ENCODE measurements around the gene KCNMA1. TPM values are rescaled to one million over a fixed set of nuclear protein-coding genes. Genes with fewer than 3 reads are reported as not detected.

The KCNMA1 gene
- polyA plus RNA-seq, 1 donor from 2014 or later, result 60.8 TPM

DNA sequence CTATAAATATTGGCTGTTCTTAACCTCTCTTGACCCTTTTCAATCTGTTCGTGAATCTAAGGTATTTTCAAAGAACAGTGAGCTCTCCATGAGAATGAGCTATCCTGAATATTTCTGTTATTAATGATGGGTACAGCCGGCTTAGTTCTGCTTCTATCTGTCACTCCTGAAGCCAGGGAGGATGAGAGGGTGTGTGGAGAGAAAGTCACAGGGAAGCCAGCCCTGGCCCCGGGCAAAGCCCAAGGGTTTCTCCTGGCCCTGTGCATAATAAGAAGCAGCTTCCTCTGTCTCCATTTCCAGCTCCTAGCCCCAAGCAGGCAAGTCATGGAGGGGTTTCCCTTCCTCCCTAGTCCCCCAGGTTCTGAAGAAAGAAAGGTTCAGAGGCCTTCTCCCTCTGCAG lies 151.1 kb downstream of the KCNMA1 start:
- no peak overlapping the region for H2AFZ ChIP-seq (ENCODE audit: low read depth, low read length)
- no peaks in the 10 kb centered on the region for H3F3A ChIP-seq (ENCODE audit: insufficient read depth, low read length, poor library complexity, severe bottlenecking)
- no peak overlapping the region for H3K4me3 ChIP-seq (ENCODE audit: low read length)
- no peaks in the 10 kb centered on the region for H3K9me3 ChIP-seq (ENCODE audit: low read length)
- TF ChIP-seq EZH2 (IDR thresholded peaks at IDR 0.05; ENCODE audit: borderline replicate concordance, insufficient read depth, low read length, poor library complexity, severe bottlenecking) (no peak), RAD21 (conservative IDR thresholded peaks at IDR 0.05) (no peak), SMC3 (conservative IDR thresholded peaks at IDR 0.05; ENCODE audit: poor library complexity) (no peak), EP300 (conservative IDR thresholded peaks at IDR 0.05; ENCODE audit: poor library complexity, severe bottlenecking) (no peak), MXI1 (conservative IDR thresholded peaks at IDR 0.05; ENCODE audit: poor library complexity, severe bottlenecking) (no peak), POLR2AphosphoS5 (IDR thresholded peaks at IDR 0.05) (no peak), TAF1 (IDR thresholded peaks at IDR 0.05; ENCODE audit: low read depth) (no peak)
- TF ChIP-seq, protein P1, sequence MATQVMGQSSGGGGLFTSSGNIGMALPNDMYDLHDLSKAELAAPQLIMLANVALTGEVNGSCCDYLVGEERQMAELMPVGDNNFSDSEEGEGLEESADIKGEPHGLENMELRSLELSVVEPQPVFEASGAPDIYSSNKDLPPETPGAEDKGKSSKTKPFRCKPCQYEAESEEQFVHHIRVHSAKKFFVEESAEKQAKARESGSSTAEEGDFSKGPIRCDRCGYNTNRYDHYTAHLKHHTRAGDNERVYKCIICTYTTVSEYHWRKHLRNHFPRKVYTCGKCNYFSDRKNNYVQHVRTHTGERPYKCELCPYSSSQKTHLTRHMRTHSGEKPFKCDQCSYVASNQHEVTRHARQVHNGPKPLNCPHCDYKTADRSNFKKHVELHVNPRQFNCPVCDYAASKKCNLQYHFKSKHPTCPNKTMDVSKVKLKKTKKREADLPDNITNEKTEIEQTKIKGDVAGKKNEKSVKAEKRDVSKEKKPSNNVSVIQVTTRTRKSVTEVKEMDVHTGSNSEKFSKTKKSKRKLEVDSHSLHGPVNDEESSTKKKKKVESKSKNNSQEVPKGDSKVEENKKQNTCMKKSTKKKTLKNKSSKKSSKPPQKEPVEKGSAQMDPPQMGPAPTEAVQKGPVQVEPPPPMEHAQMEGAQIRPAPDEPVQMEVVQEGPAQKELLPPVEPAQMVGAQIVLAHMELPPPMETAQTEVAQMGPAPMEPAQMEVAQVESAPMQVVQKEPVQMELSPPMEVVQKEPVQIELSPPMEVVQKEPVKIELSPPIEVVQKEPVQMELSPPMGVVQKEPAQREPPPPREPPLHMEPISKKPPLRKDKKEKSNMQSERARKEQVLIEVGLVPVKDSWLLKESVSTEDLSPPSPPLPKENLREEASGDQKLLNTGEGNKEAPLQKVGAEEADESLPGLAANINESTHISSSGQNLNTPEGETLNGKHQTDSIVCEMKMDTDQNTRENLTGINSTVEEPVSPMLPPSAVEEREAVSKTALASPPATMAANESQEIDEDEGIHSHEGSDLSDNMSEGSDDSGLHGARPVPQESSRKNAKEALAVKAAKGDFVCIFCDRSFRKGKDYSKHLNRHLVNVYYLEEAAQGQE (IDR thresholded peaks at IDR 0.05; ENCODE audit: borderline replicate concordance), result no peak
- TF ChIP-seq, protein P2, sequence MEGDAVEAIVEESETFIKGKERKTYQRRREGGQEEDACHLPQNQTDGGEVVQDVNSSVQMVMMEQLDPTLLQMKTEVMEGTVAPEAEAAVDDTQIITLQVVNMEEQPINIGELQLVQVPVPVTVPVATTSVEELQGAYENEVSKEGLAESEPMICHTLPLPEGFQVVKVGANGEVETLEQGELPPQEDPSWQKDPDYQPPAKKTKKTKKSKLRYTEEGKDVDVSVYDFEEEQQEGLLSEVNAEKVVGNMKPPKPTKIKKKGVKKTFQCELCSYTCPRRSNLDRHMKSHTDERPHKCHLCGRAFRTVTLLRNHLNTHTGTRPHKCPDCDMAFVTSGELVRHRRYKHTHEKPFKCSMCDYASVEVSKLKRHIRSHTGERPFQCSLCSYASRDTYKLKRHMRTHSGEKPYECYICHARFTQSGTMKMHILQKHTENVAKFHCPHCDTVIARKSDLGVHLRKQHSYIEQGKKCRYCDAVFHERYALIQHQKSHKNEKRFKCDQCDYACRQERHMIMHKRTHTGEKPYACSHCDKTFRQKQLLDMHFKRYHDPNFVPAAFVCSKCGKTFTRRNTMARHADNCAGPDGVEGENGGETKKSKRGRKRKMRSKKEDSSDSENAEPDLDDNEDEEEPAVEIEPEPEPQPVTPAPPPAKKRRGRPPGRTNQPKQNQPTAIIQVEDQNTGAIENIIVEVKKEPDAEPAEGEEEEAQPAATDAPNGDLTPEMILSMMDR (IDR thresholded peaks at IDR 0.05; ENCODE audit: poor library complexity, severe bottlenecking), result no peak
- no peak overlapping the region for H3K4me2 ChIP-seq (ENCODE audit: low read length)
- no peak overlapping the region for H3K9ac ChIP-seq (ENCODE audit: low read length)
- H3K27me3 ChIP-seq (ENCODE audit: insufficient read depth, low read depth, low read length), result no peaks in the 10 kb centered on the region
- H3K9me2 ChIP-seq (ENCODE audit: insufficient read depth, low read length), result no peaks in the 10 kb centered on the region
- H4K20me1 ChIP-seq (ENCODE audit: insufficient read depth), result no peaks in the 10 kb centered on the region
- H3K27ac ChIP-seq (ENCODE audit: low read length), result no peak overlapping the region
- no peaks in the 10 kb centered on the region for H3K36me3 ChIP-seq (ENCODE audit: insufficient read depth, low read length)
- no peaks in the 10 kb centered on the region for H3K79me2 ChIP-seq (replicated peaks; ENCODE audit: insufficient read depth, low read length)

DNA sequence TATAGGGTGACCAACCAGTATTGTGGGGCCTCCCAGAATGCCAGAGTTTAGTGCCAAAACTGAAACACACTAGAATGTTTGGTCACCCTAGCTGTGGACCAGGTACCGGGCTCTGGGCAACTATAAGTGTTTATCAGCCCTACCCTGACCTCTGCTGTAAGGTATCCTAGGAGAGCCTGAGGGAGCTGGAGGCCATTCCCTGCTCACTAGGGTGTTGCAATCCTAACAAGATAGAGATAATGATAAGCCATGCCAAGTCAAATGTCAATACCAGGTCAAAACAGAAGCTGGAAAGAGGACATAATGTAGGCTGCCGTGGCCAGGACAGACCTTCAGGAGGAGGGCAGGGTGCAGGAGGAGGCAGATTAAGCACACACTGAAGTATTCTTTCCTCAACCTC lies 151.8 kb downstream of the KCNMA1 start:
- no peaks in the 10 kb centered on the region for H4K20me1 ChIP-seq (ENCODE audit: insufficient read depth)
- H3K4me2 ChIP-seq (ENCODE audit: low read length), result no peak overlapping the region
- H3K79me2 ChIP-seq (replicated peaks; ENCODE audit: insufficient read depth, low read length), result no peaks in the 10 kb centered on the region
- H3K27ac ChIP-seq (ENCODE audit: low read length), result no peak overlapping the region
- no peaks in the 10 kb centered on the region for H3K36me3 ChIP-seq (ENCODE audit: insufficient read depth, low read length)
- TF ChIP-seq, protein P1 (IDR thresholded peaks at IDR 0.05; ENCODE audit: borderline replicate concordance), result no peak
- TF ChIP-seq TAF1 (IDR thresholded peaks at IDR 0.05; ENCODE audit: low read depth) (no peak), POLR2AphosphoS5 (IDR thresholded peaks at IDR 0.05) (no peak), EP300 (conservative IDR thresholded peaks at IDR 0.05; ENCODE audit: poor library complexity, severe bottlenecking) (no peak), RAD21 (conservative IDR thresholded peaks at IDR 0.05) (no peak), MXI1 (conservative IDR thresholded peaks at IDR 0.05; ENCODE audit: poor library complexity, severe bottlenecking) (no peak), SMC3 (conservative IDR thresholded peaks at IDR 0.05; ENCODE audit: poor library complexity) (no peak), EZH2 (IDR thresholded peaks at IDR 0.05; ENCODE audit: borderline replicate concordance, insufficient read depth, low read length, poor library complexity, severe bottlenecking) (no peak)
- TF ChIP-seq, protein P2 (IDR thresholded peaks at IDR 0.05; ENCODE audit: poor library complexity, severe bottlenecking), result no peak
- H3K27me3 ChIP-seq (ENCODE audit: insufficient read depth, low read depth, low read length), result no peaks in the 10 kb centered on the region
- H2AFZ ChIP-seq (ENCODE audit: low read depth, low read length), result no peak overlapping the region
- no peaks in the 10 kb centered on the region for H3K9me3 ChIP-seq (ENCODE audit: low read length)
- H3K4me3 ChIP-seq (ENCODE audit: low read length), result no peak overlapping the region
- H3F3A ChIP-seq (ENCODE audit: insufficient read depth, low read length, poor library complexity, severe bottlenecking), result no peaks in the 10 kb centered on the region
- no peaks in the 10 kb centered on the region for H3K9me2 ChIP-seq (ENCODE audit: insufficient read depth, low read length)
- no peak overlapping the region for H3K9ac ChIP-seq (ENCODE audit: low read length)

All from neural cell (in vitro differentiated cells).